Globus pallidus (tissue), 1 donor: ENCODE measurements around the gene CDRT15.
"Not testable (repeated sequence)": the region's sequence is repeated elsewhere in the genome, so short reads cannot be mapped to it uniquely, and the experiment has no call there.

Experiments
- DNase-seq: peaks from one replicate; pipeline ENCODE4 v3.0.0-alpha.2; 2015; ENCODE audit warnings: low spot score

Gene CDRT15

DNA sequence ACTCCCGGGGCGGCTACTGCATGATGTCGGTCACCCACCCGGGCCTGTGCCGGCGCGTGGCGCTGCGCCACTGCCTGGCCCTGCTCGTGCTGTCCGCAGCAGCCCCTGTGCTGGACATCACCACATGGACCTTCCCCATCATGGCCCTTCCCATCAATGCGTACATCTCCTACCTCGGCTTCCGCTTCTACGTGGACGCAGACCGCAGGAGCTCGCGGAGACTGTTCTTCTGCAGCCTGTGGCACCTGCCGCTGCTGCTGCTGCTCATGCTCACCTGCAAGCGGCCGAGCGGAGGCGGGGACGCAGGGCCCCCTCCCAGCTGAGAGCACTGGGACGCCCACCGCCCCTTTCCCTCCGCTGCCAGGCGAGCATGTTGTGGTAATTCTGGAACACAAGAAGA lies 29.8 kb downstream of the CDRT15 start:
- DNase-seq: no peak

DNA sequence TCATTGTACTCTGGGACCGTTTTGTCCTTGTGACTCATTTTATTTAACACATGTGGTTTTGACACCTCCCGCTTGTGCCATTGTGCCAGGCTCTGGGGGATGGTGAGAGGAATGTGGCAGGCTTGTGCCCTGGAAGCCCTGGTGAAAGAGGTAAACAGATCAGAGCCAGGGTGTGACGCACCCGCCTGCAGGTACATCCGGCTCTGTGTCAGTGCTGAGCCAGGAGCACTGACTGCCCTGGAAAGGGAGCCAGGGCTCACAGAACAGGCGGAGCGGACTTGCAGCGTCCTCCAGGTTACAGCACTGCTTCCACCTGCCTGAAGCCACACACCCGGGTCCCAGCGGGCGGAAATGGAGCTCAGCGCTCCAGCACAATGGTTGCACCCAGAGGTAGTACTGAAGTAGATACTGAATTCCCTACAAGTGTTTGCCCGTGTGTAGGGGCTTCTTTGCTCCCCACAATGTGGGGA lies 30.6 kb downstream of the CDRT15 start:
- DNase-seq: no peak

DNA sequence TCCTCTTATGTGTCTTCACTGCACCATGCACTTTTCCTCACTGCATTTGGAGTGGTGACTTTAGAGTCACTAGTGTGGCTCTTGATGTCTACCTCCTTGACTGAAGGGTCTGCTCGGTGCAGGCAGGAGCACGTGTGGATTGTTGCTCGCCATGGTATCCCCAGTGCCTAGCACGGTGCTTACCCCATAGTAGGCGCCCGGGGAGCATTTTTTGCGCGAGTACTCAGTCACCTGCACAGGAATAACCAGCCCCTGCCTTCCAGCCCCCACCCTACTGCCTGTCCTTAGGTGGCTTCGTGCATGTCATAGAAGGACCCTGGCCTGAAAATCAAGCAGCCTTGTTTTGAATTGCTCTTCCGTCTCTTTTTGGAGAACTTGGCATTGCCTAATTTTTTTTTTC lies 31.3 kb downstream of the CDRT15 start:
- DNase-seq: no peak

DNA sequence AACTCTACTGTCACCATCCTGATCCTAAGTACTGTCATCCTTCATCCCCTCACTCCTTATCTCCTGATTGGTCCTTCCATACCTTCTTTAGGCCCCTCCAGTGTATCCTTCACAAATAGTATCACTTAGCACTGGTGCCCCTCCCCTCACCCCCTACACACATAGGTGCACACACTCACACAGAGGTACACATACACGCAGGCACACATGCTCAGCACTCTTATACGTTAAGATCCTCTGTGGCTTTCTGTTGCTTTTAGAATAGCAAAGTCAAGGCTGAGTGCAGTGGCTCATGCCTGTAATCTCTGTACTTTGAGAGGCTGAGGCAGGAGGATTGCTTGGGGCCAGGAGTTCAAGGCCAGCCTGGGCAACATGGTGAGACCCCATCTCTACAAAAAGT lies 32.1 kb downstream of the CDRT15 start:
- DNase-seq: no peak

DNA sequence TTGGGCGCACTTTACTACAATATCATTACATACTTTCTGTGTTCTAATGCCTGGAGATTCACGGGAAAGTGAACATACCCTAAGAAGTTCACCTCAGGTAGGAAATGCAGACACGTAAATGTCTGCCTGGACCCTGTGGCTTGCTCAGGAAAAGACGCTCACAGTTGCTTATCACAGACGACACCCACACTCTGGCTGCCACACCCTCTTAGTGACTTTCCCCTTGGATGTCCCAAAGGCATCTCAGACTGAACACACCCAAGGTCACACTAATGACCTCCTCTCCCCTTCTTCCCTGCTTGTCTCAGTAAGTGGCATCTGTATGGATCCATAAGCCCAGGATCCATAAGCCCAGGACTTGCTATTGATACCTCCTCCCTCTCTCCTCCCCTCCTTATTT lies 32.6 kb downstream of the CDRT15 start:
- DNase-seq: no peak

DNA sequence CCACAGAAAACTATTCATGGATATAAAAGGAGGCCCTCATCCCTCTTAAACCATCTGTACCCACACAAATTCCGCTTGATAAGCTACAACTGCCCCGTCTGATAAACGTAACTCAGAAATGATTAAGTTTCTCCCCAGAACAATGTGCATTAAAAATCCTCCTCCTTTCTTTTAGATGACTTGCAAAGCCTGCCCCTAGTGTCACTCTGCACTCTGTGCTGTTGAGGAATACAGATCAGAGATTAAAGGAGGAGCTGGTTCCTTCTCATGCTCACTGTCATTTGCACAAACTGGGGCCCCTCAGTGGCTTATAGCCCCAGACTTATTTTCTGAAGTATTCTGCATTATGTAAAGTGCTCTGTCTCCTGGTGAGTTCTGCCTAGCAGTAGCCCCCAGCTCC lies 33.3 kb downstream of the CDRT15 start:
- DNase-seq: no peak

DNA sequence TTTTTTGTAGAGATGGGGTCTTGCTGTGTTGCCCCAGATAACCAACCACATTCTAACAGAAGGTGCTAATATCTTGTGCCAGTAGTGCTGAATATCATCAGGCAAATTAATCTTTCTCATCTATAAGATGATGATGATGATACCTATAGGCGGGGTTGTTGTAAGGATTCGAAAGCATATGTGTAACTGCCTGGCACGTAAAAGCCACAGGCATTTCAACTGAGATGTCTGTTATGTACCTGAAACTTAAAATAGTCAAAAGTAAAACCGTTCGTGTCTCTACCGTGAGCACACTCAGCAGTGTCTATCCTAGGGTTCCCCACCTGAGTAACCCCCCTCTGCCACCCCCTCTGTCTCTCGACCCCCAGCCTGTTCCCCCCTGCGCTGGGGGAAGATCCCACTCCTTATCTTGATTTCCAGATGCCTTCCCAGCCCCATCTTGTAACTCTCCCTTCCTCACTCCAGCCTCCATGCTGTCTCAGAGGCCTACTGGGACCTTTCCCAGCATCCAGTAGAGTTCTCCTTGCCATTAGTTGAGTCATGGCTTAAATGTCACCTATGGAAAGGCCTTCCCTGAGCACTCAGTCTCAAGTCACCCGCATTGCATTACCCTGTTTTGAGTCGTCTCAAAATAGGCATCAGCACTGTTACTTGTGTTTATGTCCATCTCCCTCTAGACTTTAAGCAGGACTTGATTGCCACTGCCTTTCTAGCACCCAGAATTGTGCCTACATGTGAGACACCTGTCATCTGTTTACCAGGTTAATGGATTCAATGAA lies 34.1 kb downstream of the CDRT15 start:
- DNase-seq: no peak

DNA sequence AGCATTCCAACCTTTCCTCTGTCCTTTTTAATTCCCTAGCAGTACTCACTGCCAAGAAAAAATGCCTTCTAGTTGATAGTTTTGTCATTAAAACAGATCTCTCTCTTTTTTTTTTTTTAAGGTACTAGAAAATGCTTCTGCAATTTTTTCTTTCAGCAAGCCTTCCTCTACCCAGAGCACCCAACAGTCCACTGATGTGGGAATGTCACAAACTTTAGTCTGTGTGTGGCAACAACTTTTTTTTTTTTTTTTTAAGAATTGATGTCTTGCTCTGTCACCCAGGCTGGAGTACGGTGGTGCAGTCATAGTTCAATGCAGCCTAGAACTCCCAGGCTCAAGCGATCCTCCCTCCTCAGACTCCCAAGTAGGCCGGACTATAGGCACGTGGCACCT lies 34.7 kb downstream of the CDRT15 start:
- no peak for DNase-seq

DNA sequence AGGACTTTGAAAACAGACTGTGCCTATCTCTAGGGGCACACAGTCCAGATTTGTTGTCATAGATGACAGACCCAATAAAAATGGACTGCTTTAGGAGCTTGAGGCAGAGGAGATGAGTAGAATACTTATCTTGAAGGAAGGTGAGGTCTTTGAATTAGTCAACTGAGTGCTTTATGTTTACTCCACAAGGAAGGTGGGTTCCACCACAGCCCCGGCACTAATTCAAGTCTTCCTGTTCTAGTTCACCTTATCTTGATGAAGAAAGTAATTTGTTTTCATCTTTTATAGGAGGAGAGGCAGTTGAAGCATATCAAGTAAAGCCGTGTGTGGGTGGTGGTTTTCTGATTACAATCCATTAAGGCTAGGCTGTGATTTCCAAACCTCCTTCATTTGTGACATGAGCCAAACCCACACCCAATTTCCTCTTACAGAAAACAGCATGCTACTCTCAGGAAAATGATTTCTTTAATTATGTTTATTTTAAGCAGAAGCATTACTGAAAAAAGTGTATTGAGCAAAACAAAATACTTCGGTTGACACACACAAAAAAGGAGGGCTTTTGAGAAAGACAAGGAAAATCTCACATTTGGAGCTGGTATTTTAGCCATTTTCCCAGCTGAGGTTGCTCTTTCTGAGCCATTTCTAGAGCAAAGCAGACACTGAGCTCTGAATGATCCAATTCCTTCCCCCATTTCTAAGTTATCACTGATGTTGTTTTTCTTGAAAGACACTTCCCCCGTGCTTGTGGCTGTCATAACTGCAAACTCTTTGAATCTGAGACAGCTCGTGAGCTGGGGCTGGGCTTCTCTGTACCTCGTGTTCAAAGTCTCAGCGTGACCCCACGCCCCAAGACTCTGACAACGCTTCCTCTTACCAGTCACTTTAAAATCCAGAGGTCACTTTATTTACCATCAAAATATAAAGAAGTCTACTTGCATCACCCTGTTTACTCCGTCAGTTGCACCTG lies 35.4 kb downstream of the CDRT15 start:
- DNase-seq: no peak

DNA sequence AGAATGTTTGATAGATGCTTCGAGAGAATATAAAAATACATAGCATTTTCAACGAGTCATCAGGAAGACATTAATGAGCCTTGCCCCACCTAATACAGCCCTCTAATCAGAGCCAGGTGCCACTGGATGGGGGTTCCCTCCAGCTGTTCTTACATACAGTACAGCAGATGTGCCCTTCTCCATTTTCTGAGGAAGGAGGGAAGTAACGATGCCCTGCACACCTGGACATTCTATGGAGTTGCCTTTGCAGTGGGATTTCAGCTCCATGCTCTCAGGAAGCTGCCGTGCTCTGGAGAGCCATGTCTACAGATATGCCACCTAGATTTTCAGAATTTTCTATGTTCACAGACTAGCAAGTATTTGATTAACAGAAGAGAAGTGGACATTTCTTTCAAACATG lies 36.3 kb downstream of the CDRT15 start:
- DNase-seq: no peak

DNA sequence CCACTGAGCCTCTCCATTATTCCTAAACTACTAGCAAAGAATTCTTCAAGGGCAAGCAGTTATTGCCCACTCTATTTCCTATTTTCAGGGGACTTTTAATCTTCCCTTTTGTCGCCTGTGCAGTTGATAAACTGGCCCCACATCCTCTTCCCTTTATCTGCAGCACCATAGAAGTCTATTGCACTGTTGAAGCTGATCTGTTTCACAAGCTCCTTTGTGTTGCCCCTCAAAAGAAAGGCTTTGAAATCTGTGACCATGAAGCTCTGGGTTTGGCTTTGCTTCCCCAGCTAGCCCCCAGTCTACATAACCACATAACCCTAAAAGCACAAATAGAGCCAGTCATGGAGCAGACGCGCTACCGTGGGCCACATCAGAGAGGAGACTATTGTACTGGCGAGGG lies 37.1 kb downstream of the CDRT15 start:
- DNase-seq: no peak

DNA sequence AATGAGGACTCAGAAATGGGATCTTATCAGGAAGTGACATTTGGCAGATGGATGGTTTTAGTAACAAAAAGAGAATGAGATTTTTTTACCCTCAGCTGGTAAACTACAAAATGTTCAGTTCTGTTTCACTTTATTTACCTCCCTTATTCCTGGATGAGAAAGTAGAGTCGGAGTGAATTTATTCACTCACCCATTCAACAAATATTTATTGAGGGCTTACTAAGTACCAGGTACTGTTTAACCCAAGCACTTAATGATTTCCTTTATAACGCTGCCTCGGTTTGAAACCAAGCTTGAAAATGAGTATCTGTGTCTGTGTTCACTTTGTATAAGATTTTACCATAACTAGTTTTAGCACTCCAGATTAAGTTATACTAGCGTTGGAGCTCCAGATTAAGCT lies 38.1 kb downstream of the CDRT15 start:
- DNase-seq: no peak

DNA sequence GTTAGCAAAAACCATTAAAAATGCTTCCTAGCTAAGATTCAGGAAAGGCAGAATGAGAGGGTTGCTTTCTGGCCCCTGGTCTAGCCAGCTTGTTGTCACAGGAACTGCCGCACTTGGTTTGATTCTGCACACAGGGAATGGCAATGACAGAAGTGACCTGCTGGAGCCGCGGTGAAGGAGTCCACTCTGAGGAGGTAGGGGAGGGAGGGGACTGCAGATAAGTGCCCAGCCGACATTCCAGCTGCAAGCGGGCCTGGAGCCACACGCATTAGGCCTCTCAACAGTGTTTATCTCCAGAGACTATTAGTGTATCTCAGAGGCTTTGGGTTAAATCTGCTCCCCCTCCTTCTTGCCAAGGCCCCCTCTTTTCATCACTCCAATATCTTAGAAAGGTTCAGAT lies 38.6 kb downstream of the CDRT15 start:
- no peak for DNase-seq

DNA sequence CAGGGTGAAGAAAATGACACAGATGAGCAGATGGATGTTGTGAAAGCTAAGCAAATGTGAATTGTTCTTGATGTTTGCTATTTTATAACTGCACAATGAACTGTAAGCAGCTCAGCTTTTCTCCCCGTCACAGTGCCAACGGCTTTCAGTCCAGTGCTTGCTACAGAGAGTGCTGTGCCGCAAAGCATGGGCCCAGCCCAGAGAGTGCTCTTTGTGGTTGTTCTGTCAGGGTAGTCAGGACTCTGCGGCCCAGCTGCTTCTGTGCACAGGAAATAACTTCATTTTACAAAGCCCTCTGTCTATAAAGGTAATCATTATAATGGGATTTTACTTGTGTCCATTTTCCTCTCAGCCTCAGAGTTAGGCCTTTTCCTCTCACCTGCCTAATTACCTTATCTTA lies 39.1 kb downstream of the CDRT15 start:
- no peak for DNase-seq

DNA sequence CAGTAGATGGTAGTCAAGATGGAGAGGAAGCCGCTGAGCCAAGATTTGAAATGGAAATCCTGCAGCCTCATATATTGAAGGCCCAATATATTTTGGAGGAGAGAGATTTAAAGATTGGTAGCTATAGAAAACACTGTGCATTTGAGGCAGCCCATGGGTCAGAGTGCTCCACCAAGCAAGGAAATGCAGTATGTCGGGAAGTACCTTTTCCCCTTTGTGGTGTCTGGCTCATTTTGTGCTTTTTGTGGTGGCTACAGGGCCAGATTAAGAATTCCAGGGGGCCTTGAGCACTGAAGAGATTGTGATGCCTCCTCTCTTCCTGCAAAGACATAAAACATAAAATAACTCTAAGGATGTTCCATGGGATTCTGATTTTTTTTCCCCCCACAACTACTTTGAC lies 39.6 kb downstream of the CDRT15 start:
- DNase-seq: no peak

DNA sequence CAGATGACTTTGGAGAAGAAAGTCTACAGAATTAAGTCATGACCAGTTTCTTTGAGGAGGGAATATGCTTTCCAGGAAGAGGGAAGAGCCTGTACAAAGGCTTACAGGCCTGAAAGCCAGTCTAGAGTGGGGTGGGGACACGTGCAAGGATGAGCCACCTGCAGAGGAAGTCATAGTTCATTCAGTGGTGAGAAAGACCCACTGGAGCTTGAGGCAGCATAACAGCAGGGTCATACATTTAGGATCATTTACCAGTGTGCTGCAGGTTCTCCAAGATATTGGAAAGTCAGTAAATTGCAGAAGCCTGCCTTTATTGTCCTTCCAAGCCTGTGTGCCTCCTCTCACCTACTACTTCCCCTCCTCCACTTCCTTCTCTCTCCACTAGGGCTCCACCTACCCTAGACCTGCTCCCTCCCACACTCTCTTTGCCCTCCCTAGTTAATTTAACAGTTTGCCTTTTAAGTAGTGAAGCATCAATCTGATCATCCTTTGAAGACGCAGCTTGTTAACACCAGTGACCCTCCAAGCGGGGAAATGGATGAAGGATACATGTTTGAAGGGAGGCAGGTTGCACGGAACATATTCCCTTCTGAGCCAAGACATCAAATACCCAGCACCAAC lies 40.2 kb downstream of the CDRT15 start:
- no peak for DNase-seq

DNA sequence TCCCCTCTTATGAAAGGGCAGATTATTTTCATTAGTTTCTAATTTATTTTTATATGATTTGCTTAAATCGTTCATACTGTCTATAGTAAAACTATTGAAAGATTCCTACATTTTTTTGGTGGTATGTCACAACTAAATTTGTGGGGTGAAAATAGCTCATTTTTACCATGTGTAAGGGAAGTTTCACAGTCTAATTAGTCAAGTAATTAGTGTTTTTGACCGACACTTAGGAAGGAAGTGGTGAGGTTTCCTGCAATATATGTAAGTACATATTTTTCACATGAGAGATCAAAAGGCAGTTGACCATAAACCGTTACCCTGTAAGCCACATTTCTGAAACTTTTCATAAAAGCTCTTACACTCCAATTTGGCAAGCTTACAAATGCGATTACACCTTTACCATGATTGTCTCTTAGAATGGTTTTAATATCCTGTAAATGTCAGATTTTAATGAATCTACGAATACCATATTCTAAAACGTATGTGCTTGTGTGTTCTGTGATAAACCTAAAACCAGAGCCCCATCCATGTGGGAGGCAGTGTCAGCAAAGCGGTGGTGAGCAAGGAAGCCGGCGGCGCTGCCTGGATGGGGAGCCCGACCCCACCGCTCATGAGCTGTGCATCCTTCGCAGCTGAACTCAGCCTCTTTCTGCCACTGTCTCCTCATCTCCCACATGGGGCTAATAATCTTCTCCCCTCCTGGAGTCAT lies 43.9 kb downstream of the CDRT15 start:
- not testable (repeated sequence) for DNase-seq

DNA sequence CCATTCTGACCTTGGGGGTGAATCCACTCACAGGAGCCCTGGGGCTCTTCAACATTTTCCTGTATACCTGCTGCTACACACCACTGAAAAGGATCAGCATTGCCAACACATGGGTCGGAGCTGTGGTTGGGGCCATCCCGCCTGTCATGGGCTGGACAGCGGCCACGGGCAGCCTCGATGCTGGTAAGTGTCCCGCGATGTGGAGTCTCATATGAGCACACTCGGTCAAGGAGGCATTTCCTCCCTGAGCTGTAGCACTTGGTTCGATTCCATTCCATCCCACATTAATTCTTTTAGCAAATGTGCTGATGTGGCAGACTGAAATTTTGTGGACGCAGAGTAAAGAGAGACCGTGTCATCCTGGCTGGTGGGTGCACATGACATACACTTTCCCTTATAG lies 44.6 kb downstream of the CDRT15 start:
- not testable (repeated sequence) for DNase-seq

DNA sequence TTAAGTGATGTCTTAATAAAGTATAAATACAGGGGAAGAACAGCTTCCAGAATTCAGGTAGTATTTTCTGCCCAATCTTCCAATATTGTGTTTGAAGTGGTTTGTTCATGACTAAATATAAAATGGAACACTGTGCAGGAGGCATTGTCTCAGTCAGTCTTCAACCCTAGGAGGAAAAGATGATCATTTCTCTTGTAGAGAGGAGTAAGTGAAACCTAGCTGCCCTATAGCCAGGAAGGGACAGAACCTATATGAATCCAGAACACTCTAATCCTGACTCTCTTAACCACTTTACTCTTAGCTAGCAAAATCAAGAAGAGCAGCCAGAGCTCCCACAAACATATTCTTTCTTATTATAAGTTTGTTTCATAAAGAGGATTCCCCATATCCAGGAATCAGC lies 45.2 kb downstream of the CDRT15 start:
- not testable (repeated sequence) for DNase-seq

DNA sequence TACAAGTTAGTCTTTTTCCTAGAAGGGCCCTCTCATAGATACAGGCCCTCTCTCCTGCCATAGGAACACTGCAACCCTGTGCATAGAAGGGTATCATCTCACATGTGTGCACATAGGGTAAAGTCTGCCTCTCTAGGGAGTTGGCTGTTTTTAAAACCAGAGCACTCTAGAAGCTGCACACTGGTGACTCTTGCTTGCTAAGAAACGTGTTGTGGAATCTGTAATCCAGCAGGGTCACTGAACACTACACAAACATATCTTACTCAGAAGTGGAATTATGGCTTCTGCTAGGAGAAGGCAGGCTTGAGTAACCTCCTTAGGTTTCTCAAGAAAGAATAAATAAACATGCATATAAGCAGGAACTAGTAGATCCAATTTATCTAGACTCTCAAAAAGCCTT lies 45.9 kb downstream of the CDRT15 start:
- not testable (repeated sequence) for DNase-seq

DNA sequence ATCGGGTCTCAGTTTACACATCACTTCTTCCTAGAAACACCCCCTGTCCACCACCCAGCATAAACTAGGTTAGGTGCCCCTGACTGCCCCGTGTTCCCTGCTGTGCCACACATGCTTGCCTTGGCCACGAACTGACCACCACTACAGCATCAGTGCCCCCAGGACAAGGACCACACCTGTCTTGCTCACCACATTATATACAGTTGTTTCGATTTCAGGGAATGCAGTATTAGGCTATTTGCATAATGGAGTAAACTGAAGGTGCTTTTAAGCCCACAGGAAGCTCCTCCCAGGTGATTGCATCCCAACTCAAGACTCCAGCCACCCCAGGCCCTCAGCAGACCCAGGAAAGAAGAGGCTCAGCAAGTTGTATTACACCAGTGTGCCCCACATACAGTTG lies 50.2 kb downstream of the CDRT15 start:
- not testable (repeated sequence) for DNase-seq
